ENCODE measurements around the gene ZBTB20. TPM values are rescaled to one million over a fixed set of nuclear protein-coding genes. Genes with fewer than 3 reads are reported as not detected.

ZBTB20 gene
- total RNA-seq, 1 donor from 2014 or later: 62.0 TPM

DNA sequence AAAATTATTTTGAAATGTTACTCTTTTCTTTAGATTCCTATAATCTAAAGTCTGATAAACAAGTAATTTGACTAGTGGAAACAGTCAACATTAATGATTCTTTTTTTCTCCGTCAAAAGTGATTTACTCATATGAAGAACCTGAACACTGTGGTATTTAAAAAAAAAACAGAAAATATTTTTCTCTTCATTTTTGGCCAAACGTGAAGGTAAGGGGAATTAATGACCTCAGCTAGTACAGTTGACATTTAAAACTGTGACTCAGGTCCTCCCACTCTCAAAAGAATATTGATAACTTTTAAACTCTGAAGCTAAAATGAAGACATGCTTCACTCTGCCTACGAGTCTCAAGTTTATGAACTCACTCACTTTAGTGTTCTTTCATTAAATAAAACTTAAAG lies 818.7 kb downstream of the ZBTB20 start:
- intact Hi-C loops (cut with micrococcal nuclease): no loop called here
- no peak for DNase-seq
- no peak overlapping the region for H3K4me3 ChIP-seq
- no peaks in the 10 kb centered on the region for H3K4me1 ChIP-seq
- no peaks in the 10 kb centered on the region for H3K9me3 ChIP-seq (replicated peaks)
- H3K36me3 ChIP-seq: peaks cover 10% of the 10 kb centered on the region
- H3K27ac ChIP-seq (replicated peaks): no peak overlapping the region
- TF ChIP-seq, protein P1, sequence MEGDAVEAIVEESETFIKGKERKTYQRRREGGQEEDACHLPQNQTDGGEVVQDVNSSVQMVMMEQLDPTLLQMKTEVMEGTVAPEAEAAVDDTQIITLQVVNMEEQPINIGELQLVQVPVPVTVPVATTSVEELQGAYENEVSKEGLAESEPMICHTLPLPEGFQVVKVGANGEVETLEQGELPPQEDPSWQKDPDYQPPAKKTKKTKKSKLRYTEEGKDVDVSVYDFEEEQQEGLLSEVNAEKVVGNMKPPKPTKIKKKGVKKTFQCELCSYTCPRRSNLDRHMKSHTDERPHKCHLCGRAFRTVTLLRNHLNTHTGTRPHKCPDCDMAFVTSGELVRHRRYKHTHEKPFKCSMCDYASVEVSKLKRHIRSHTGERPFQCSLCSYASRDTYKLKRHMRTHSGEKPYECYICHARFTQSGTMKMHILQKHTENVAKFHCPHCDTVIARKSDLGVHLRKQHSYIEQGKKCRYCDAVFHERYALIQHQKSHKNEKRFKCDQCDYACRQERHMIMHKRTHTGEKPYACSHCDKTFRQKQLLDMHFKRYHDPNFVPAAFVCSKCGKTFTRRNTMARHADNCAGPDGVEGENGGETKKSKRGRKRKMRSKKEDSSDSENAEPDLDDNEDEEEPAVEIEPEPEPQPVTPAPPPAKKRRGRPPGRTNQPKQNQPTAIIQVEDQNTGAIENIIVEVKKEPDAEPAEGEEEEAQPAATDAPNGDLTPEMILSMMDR (IDR thresholded peaks at IDR 0.05; ENCODE audit: borderline replicate concordance): no peak
- H3K27me3 ChIP-seq (ENCODE audit: low read depth): no peaks in the 10 kb centered on the region

DNA sequence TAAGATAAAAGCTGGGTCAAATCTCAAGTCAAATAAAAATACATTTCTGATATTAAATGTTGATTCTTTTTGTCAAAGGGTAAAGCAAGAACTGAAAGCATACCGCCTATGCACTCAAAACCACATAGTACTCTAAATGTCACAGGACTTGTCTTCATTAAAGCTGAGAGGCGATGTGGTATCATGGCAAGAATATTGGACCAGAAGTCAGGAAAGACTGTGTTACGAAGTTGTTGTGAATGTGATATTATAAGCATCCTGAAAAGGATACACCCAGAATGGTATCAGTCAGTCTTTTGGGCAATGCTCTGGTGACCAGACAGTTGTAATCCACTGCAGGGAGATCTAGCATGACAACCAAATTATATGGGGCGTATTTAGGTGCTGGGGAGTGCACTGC lies 819.4 kb downstream of the ZBTB20 start:
- TF ChIP-seq, protein P1 (IDR thresholded peaks at IDR 0.05; ENCODE audit: borderline replicate concordance): no peak
- H3K27ac ChIP-seq (replicated peaks): no peak overlapping the region
- DNase-seq: no peak
- H3K36me3 ChIP-seq: peaks cover 7% of the 10 kb centered on the region
- H3K9me3 ChIP-seq (replicated peaks): no peaks in the 10 kb centered on the region
- intact Hi-C loops (cut with micrococcal nuclease): no loop called here
- H3K4me1 ChIP-seq: no peaks in the 10 kb centered on the region
- no peaks in the 10 kb centered on the region for H3K27me3 ChIP-seq (ENCODE audit: low read depth)
- H3K4me3 ChIP-seq: no peak overlapping the region

DNA sequence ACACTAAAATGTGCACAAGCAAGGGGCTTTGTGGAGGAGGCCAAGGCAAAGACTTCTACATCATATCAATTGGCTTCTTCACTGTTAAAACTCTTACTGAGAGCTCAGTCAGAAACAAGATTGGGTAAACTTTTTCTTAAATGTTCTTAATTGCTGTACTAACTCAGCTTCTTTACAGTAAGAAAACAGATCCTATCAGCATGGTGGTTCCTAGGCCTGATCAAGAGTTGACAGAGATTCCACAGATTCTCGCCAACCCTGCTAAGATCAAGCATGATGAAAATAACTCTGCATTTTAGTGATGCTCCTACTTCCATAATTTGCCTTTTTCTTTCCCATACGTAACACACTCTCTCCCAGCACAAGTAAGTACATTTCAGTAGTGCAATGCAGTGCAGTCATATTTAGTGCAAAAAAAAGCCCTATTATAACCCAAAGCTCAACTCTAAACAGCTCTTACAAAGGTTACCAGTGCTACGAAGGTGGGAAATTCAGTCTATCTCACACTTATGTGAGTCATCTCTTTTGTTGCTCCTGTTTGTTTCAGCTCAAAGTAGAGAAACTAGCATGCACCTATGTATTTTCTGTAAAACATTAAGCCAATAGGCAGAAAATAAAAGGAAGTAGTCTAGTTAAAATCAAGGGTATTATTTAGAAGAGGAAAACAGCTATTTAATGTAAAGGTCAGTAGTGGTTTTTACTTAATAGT lies 823.4 kb downstream of the ZBTB20 start:
- TF ChIP-seq, protein P1 (IDR thresholded peaks at IDR 0.05; ENCODE audit: borderline replicate concordance): no peak
- H3K9me3 ChIP-seq (replicated peaks): no peaks in the 10 kb centered on the region
- H3K27me3 ChIP-seq (ENCODE audit: low read depth): no peaks in the 10 kb centered on the region
- no peak overlapping the region for H3K4me3 ChIP-seq
- no peak overlapping the region for H3K27ac ChIP-seq (replicated peaks)
- DNase-seq: no peak
- peaks cover 9% of the 10 kb centered on the region for H3K4me1 ChIP-seq
- intact Hi-C loops (cut with micrococcal nuclease): no loop called here
- H3K36me3 ChIP-seq: peaks cover 6% of the 10 kb centered on the region

DNA sequence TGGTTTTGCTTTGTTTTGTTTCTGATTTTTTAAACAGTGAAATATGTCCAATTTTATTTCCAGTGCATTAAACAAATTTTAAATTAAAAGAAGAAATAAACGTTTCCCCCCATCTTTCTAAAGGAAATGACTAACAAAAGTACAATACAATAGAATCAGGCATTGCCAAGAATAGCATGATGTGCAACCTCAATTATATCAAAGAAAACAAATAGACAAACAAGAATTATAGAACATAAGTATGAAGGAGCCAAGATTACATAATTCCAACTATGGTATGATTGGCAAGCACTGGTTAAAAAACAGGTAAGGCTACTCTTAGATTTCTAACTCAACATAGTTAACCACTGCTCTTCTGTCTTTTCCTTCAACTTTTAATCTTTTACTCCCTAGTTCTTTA lies 826.8 kb downstream of the ZBTB20 start:
- no peaks in the 10 kb centered on the region for H3K27me3 ChIP-seq (ENCODE audit: low read depth)
- TF ChIP-seq, protein P1 (IDR thresholded peaks at IDR 0.05; ENCODE audit: borderline replicate concordance): no peak
- H3K4me1 ChIP-seq: peaks cover 9% of the 10 kb centered on the region
- H3K4me3 ChIP-seq: no peak overlapping the region
- H3K36me3 ChIP-seq: peaks cover 10% of the 10 kb centered on the region
- DNase-seq: no peak
- intact Hi-C loops (cut with micrococcal nuclease): no loop called here
- H3K9me3 ChIP-seq (replicated peaks): no peaks in the 10 kb centered on the region
- H3K27ac ChIP-seq (replicated peaks): no peak overlapping the region

DNA sequence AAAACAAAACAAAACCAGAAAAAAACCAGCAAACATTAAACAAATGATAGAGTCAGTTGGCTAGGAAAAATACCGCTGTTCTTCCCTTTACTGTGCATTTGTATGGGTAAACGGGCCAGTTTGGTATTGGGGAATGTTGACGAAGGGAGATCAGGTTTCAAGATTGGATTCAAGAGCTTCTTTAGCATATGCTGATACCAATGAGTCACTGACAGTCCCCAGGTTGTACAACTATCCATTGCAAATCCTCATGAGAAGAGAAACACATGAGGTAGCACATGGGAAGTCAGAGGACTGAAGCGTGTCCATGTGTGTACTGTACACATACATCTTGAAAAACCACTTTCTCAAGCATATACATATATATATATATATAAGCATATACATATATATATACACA lies 827.6 kb downstream of the ZBTB20 start:
- H3K9me3 ChIP-seq (replicated peaks): no peaks in the 10 kb centered on the region
- H3K36me3 ChIP-seq: peaks cover 13% of the 10 kb centered on the region
- intact Hi-C loops (cut with micrococcal nuclease): no loop called here
- peaks cover 9% of the 10 kb centered on the region for H3K4me1 ChIP-seq
- no peaks in the 10 kb centered on the region for H3K27me3 ChIP-seq (ENCODE audit: low read depth)
- H3K27ac ChIP-seq (replicated peaks): no peak overlapping the region
- TF ChIP-seq, protein P1 (IDR thresholded peaks at IDR 0.05; ENCODE audit: borderline replicate concordance): no peak
- no peak overlapping the region for H3K4me3 ChIP-seq
- DNase-seq: no peak
